SU-DHL-6 (cell line): ENCODE results near the gene CALHM5.

Experiments
- H2AFZ ChIP-seq: fragments of 200-600 bp; sonication (generic); 2 replicates; pipeline ENCODE4 v1.6.1; 2014; ENCODE audit warnings: low read depth, mild to moderate bottlenecking, moderate library complexity, mixed read lengths, antibody characterized with exemption, low read length; ENCODE audit not compliant: severe bottlenecking
- H3F3A ChIP-seq: fragments of 200-600 bp; shearing (Covaris generic); 2 replicates; pipeline ENCODE4 v1.6.0; 2016; ENCODE audit warnings: antibody characterized with exemption, mild to moderate bottlenecking; ENCODE audit not compliant: insufficient read depth
- H3K27ac ChIP-seq: fragments of 200-600 bp; sonication (generic); 2 replicates; pipeline ENCODE4 v1.5.1; 2016; ENCODE audit warnings: low read depth, mild to moderate bottlenecking, low read length, moderate library complexity, mixed read lengths
- H3K27me3 ChIP-seq: fragments of 200-600 bp; sonication (generic), shearing (Covaris generic); 2 replicates; pipeline ENCODE4 v1.6.0; 2014; ENCODE audit warnings: mild to moderate bottlenecking, low read length
- H3K36me3 ChIP-seq: fragments of 200-600 bp; sonication (generic); 2 replicates; pipeline ENCODE4 v1.6.1; 2014; ENCODE audit warnings: mild to moderate bottlenecking, low read length, mixed read lengths
- H3K4me2 ChIP-seq: fragments of 300-600, 200-600 bp; shearing (Covaris generic), sonication (generic); 2 replicates; pipeline ENCODE4 v1.6.0; 2014; ENCODE audit warnings: low read length, low read depth, mild to moderate bottlenecking; ENCODE audit not compliant: poor library complexity, severe bottlenecking
- H3K4me3 ChIP-seq: fragments of 200-600 bp; sonication (generic); 2 replicates; pipeline ENCODE4 v1.5.1; 2014; ENCODE audit warnings: antibody characterized with exemption, low read length, mild to moderate bottlenecking, mixed read lengths; ENCODE audit not compliant: insufficient read depth, poor library complexity, severe bottlenecking
- H3K79me2 ChIP-seq: fragments of 200-600 bp; sonication (generic); 2 replicates; pipeline ENCODE4 v1.6.1; 2014; ENCODE audit warnings: mild to moderate bottlenecking, low read length, moderate library complexity; ENCODE audit not compliant: insufficient read depth
- H3K9ac ChIP-seq: fragments of 200-600 bp; sonication (generic); 2 replicates; pipeline ENCODE4 v1.7.0; 2014; ENCODE audit warnings: mild to moderate bottlenecking, low read length
- H3K9me2 ChIP-seq: fragments of 200-600 bp; sonication (generic); replicated peaks from 2 replicates; pipeline ENCODE4 v1.6.1; 2014; ENCODE audit warnings: low read length; ENCODE audit not compliant: insufficient read depth
- H3K9me3 ChIP-seq: fragments of 200-600 bp; sonication (generic); 2 replicates; pipeline ENCODE4 v1.6.1; 2014; ENCODE audit warnings: low read length, mixed read lengths; ENCODE audit not compliant: insufficient read depth
- H4K20me1 ChIP-seq: fragments of 200-600 bp; sonication (generic); 2 replicates; pipeline ENCODE4 v1.6.1; 2014; ENCODE audit warnings: low read depth, mild to moderate bottlenecking, antibody characterized with exemption, low read length, moderate library complexity, mixed read lengths
- EZH2phosphoT487 ChIP-seq: fragments of 200-600 bp; sonication (generic), shearing (Covaris generic); conservative IDR thresholded peaks from 2 replicates; pipeline ENCODE4 v1.6.1; 2018; ENCODE audit warnings: mild to moderate bottlenecking, antibody characterized with exemption, low read length, moderate library complexity, mixed read lengths
- TF ChIP-seq, protein P1 (sequence below): fragments of 200-600 bp; sonication (generic); IDR thresholded peaks from one replicate; pipeline ENCODE4 v1.5.1; 2017; ENCODE audit warnings: antibody characterized with exemption, mild to moderate bottlenecking, low read length, moderate library complexity; ENCODE audit not compliant: insufficient read depth, poor library complexity, severe bottlenecking

CALHM5 gene

DNA sequence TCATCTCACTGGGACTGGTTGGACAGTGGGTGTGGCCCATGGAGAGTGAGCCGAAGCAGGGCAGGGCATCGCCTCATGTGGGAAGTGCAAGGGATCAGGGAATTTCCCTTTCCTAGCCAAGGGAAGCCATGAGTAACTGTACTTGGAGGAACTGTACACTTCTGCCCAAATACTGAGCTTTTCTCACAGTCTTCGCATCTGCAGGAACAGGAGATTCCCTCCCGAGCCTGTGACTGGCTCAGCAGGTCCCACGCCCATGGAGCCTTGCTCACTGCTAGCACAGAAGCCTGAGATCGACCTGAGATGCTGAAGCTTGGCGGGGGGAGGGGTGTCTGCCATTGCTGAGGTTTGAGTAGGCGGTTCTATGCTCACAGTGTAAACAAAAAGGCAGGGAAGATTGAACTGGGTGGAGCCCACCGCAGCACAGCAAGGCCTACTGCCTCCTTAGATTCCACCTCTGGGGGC lies 10.4 kb upstream of the CALHM5 start:
- TF ChIP-seq, protein P1, sequence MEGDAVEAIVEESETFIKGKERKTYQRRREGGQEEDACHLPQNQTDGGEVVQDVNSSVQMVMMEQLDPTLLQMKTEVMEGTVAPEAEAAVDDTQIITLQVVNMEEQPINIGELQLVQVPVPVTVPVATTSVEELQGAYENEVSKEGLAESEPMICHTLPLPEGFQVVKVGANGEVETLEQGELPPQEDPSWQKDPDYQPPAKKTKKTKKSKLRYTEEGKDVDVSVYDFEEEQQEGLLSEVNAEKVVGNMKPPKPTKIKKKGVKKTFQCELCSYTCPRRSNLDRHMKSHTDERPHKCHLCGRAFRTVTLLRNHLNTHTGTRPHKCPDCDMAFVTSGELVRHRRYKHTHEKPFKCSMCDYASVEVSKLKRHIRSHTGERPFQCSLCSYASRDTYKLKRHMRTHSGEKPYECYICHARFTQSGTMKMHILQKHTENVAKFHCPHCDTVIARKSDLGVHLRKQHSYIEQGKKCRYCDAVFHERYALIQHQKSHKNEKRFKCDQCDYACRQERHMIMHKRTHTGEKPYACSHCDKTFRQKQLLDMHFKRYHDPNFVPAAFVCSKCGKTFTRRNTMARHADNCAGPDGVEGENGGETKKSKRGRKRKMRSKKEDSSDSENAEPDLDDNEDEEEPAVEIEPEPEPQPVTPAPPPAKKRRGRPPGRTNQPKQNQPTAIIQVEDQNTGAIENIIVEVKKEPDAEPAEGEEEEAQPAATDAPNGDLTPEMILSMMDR = no peak
- no peak for TF ChIP-seq EZH2phosphoT487

DNA sequence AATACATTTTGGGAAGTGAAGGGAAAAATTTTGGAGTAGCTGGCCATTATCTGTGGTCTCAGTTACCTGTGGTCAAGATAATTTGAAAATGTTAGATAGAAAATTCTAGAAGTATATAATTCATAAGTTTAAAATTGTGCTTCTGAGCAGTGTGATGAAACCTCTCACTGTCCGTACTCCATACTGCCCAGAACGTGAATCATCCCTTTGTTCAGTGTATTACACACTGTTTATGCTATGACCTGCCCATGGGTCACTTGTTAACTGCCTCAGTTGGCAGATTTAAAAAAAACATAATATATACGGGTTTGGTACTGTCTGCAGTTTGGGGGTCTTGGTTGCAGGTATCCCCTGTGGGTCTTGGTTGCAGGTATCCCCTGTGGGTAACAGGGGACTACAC lies 4.1 kb upstream of the CALHM5 start:
- H3K9ac ChIP-seq = no peak overlapping the region
- H3K27me3 ChIP-seq = no peaks in the 10 kb centered on the region
- H3K4me3 ChIP-seq = no peak overlapping the region
- no peaks in the 10 kb centered on the region for H3K9me2 ChIP-seq
- TF ChIP-seq EZH2phosphoT487 = no peak
- TF ChIP-seq, protein P1 = no peak
- H3K9me3 ChIP-seq = no peaks in the 10 kb centered on the region
- no peaks in the 10 kb centered on the region for H4K20me1 ChIP-seq
- H3F3A ChIP-seq = no peaks in the 10 kb centered on the region
- no peak overlapping the region for H3K4me2 ChIP-seq
- H2AFZ ChIP-seq = no peak overlapping the region
- H3K27ac ChIP-seq = no peak overlapping the region
- H3K79me2 ChIP-seq = no peaks in the 10 kb centered on the region
- H3K36me3 ChIP-seq = no peaks in the 10 kb centered on the region

More for the DNA sequence above, 10.4 kb upstream of the CALHM5 start:
- Histone ChIP-seq H4K20me1 (no peaks in the 10 kb centered on the region), H3K4me3 (no peak overlapping the region), H3K9me3 (no peaks in the 10 kb centered on the region), H3K79me2 (no peaks in the 10 kb centered on the region), H3F3A (no peaks in the 10 kb centered on the region), H3K9ac (no peak overlapping the region), H3K4me2 (no peak overlapping the region), H3K27ac (no peak overlapping the region), H2AFZ (no peak overlapping the region), H3K36me3 (no peaks in the 10 kb centered on the region), H3K27me3 (no peaks in the 10 kb centered on the region), H3K9me2 (no peaks in the 10 kb centered on the region)

DNA sequence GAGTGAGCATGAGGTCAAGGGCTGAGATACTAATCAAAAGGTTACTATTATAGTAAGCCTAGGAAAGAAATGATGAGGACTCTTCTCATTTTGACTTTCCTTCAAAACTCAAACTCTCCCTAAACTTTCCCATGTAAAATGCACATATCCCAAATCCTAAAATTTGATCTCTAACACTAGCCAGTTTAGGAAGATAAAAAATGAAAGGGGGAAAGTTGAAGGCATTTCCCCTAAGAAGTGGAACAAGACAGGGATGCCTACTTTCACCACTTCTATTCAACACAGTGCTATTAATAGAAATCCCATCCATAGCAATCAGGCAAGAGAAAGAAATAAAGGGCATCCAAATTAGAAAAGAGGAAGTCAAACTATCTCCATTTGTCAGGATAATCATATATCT lies 2.9 kb upstream of the CALHM5 start:
- TF ChIP-seq, protein P1 = no peak
- TF ChIP-seq EZH2phosphoT487 = no peak
- no peak overlapping the region for H3K4me2 ChIP-seq
- no peaks in the 10 kb centered on the region for H3K27me3 ChIP-seq
- no peaks in the 10 kb centered on the region for H3F3A ChIP-seq
- H3K27ac ChIP-seq = no peak overlapping the region
- H3K9ac ChIP-seq = no peak overlapping the region
- H3K79me2 ChIP-seq = no peaks in the 10 kb centered on the region
- no peak overlapping the region for H2AFZ ChIP-seq
- no peak overlapping the region for H3K4me3 ChIP-seq
- H3K9me3 ChIP-seq = no peaks in the 10 kb centered on the region
- H3K36me3 ChIP-seq = no peaks in the 10 kb centered on the region
- H4K20me1 ChIP-seq = no peaks in the 10 kb centered on the region
- H3K9me2 ChIP-seq = no peaks in the 10 kb centered on the region
